HCT116 (cell line): ENCODE measurements around the gene ACTN4. TPM values are rescaled to one million over a fixed set of nuclear protein-coding genes. Genes with fewer than 3 reads are reported as not detected.

ENCODE experiments used
- total RNA-seq: library from RNA; stranded (reverse); gene quantifications from one replicate; pipeline ENCODE4 v1.2.1, GENCODE V29; 2021; ENCODE audit not compliant: unreplicated experiment

Gene ACTN4
- total RNA-seq, 1 experiment from 2014 or later: 651 TPM

Other genes starting within 250 kb of the ACTN4 start
- gene FAM98C, start 244.6 kb upstream of the ACTN4 start, total RNA-seq: 33.8 TPM
- gene RASGRP4, start 221.4 kb upstream of the ACTN4 start, total RNA-seq: not detected
- gene RYR1, start 214.0 kb upstream of the ACTN4 start, total RNA-seq: 4.1 TPM
- 9.1 TPM for gene MAP4K1, start 29.7 kb upstream of the ACTN4 start, total RNA-seq
- 313 TPM for gene EIF3K, start 28.5 kb upstream of the ACTN4 start, total RNA-seq
- 8.8 TPM for gene CAPN12, start 96.8 kb downstream of the ACTN4 start, total RNA-seq
- not detected for gene LGALS7, start 125.9 kb downstream of the ACTN4 start, total RNA-seq
- gene LGALS7B, start 141.6 kb downstream of the ACTN4 start, total RNA-seq: 2.4 TPM
- gene LGALS4, start 165.3 kb downstream of the ACTN4 start, total RNA-seq: 0.86 TPM
- 81.3 TPM for gene ECH1, start 184.1 kb downstream of the ACTN4 start, total RNA-seq
- 551 TPM for gene HNRNPL, start 202.3 kb downstream of the ACTN4 start, total RNA-seq
- gene RINL, start 230.6 kb downstream of the ACTN4 start, total RNA-seq: 28.6 TPM